ENCODE results near the gene FGF4. TPM values are rescaled to one million over a fixed set of nuclear protein-coding genes. Genes with fewer than 3 reads are reported as not detected.

Gene FGF4
- total RNA-seq, 1 donor from 2014 or later, result not detected

- Mint-ChIP-seq H3K4me1 (no peaks in the 10 kb centered on the region), H3K36me3 (ENCODE audit: low read depth) (no peaks in the 10 kb centered on the region), H3K4me3 (no peak overlapping the region), H3K9me3 (no peaks in the 10 kb centered on the region), H3K27ac (ENCODE audit: unreplicated experiment) (no peak overlapping the region), H3K27me3 (ENCODE audit: low read depth) (no peaks in the 10 kb centered on the region)
- DNase-seq (ENCODE audit: low read depth, low spot score), result no peak
- no peak for TF ChIP-seq CTCF (conservative IDR thresholded peaks at IDR 0.05)
Observed at GRCh38 chr11:69799582-69799981, 24.4 kb upstream of the FGF4 start.

GRCh38 chr11:69799097-69799496 lies 24.0 kb upstream of the FGF4 start:
- Mint-ChIP-seq H3K9me3 (no peaks in the 10 kb centered on the region), H3K4me3 (no peak overlapping the region), H3K36me3 (ENCODE audit: low read depth) (no peaks in the 10 kb centered on the region), H3K4me1 (no peaks in the 10 kb centered on the region), H3K27me3 (ENCODE audit: low read depth) (no peaks in the 10 kb centered on the region), H3K27ac (ENCODE audit: unreplicated experiment) (no peak overlapping the region)
- TF ChIP-seq CTCF (conservative IDR thresholded peaks at IDR 0.05), result no peak
- no peak for DNase-seq (ENCODE audit: low read depth, low spot score)

- no peaks in the 10 kb centered on the region for H3K27me3 Mint-ChIP-seq (ENCODE audit: low read depth)
- DNase-seq (ENCODE audit: low read depth, low spot score), result no peak
- no peak overlapping the region for H3K4me3 Mint-ChIP-seq
- no peak overlapping the region for H3K27ac Mint-ChIP-seq (ENCODE audit: unreplicated experiment)
- TF ChIP-seq CTCF (conservative IDR thresholded peaks at IDR 0.05), result no peak
- H3K4me1 Mint-ChIP-seq, result no peaks in the 10 kb centered on the region
- H3K9me3 Mint-ChIP-seq, result no peaks in the 10 kb centered on the region
- no peaks in the 10 kb centered on the region for H3K36me3 Mint-ChIP-seq (ENCODE audit: low read depth)
Observed at GRCh38 chr11:69797737-69798528, 22.8 kb upstream of the FGF4 start.

- Mint-ChIP-seq H3K4me1 (no peaks in the 10 kb centered on the region), H3K27ac (ENCODE audit: unreplicated experiment) (no peak overlapping the region), H3K4me3 (no peak overlapping the region), H3K36me3 (ENCODE audit: low read depth) (no peaks in the 10 kb centered on the region), H3K9me3 (no peaks in the 10 kb centered on the region), H3K27me3 (ENCODE audit: low read depth) (no peaks in the 10 kb centered on the region)
- DNase-seq (ENCODE audit: low read depth, low spot score), result no peak
- no peak for TF ChIP-seq CTCF (conservative IDR thresholded peaks at IDR 0.05)
Observed at GRCh38 chr11:69797156-69797555, 22.0 kb upstream of the FGF4 start.

GRCh38 chr11:69796063-69796462 lies 20.9 kb upstream of the FGF4 start:
- Mint-ChIP-seq H3K9me3 (no peaks in the 10 kb centered on the region), H3K36me3 (ENCODE audit: low read depth) (no peaks in the 10 kb centered on the region), H3K4me1 (no peaks in the 10 kb centered on the region), H3K27ac (ENCODE audit: unreplicated experiment) (peak overlapping the region; percentile 75), H3K4me3 (no peak overlapping the region), H3K27me3 (ENCODE audit: low read depth) (no peaks in the 10 kb centered on the region)
- no peak for DNase-seq (ENCODE audit: low read depth, low spot score)
- TF ChIP-seq CTCF (conservative IDR thresholded peaks at IDR 0.05), result no peak

All from neural crest cell (in vitro differentiated cells).